Thoracic aorta (tissue), 2 donors: ENCODE data around the gene CHRM1. TPM values are rescaled to one million over a fixed set of nuclear protein-coding genes. Genes with fewer than 3 reads are reported as not detected.

Source experiments
- ATAC-seq: fragments of 150-250 bp; one replicate; pipeline ENCODE4 v1.8.0; 2017; ENCODE audit warnings: low read depth; ENCODE audit not compliant: insufficient number of reproducible peaks, low FRiP score
- DNase-seq: peaks from one replicate; pipeline ENCODE4 v3.0.0-alpha.2; 2020; ENCODE audit warnings: low spot score
- H3K27ac ChIP-seq, 2 donors: fragments of 200-600 bp; sonication (generic); 1 replicate in 1 of 2; 2 replicates in 1 of 2; pipeline ENCODE4 v1.5.1; 2016; ENCODE audit warnings: mild to moderate bottlenecking in 2 of 2, moderate library complexity in 2 of 2
- H3K27me3 ChIP-seq: fragments of 200-600 bp; sonication (generic); replicated peaks from 2 replicates; pipeline ENCODE4 v1.6.0; 2016; ENCODE audit warnings: mild to moderate bottlenecking; ENCODE audit not compliant: insufficient read depth
- H3K36me3 ChIP-seq: fragments of 200-600 bp; sonication (generic); one replicate; pipeline ENCODE4 v1.5.1; 2016
- H3K4me1 ChIP-seq, 2 donors: fragments of 200-600 bp; sonication (generic); 1 replicate in 1 of 2; 2 replicates in 1 of 2; pipeline versions ENCODE4 v1.5.1 to v1.6.0; 2016; ENCODE audit warnings: low read depth in 2 of 2, mild to moderate bottlenecking in 1 of 2; ENCODE audit not compliant: control insufficient read depth in 1 of 2
- H3K4me3 ChIP-seq: fragments of 200-600 bp; sonication (generic); 2 replicates; pipeline ENCODE4 v1.5.1; 2016; ENCODE audit warnings: mild to moderate bottlenecking
- H3K9me3 ChIP-seq: fragments of 200-600 bp; sonication (generic); 2 replicates; pipeline ENCODE4 v1.5.1; 2016
- total RNA-seq, 2 donors: library from RNA; depleted of rRNA; stranded (reverse); fragments of >200 nt; gene quantifications; one replicate each; pipeline versions ENCODE4 v1.1.0 to v1.2.3, GENCODE V29; 2016
- TF ChIP-seq, protein P1 (sequence below): fragments of 200-600 bp; sonication (generic); IDR thresholded peaks from one replicate; pipeline ENCODE4 v1.5.1; 2019; ENCODE audit warnings: antibody characterized with exemption

CHRM1 gene
- total RNA-seq, 2 donors from 2014 or later = not detected

DNA sequence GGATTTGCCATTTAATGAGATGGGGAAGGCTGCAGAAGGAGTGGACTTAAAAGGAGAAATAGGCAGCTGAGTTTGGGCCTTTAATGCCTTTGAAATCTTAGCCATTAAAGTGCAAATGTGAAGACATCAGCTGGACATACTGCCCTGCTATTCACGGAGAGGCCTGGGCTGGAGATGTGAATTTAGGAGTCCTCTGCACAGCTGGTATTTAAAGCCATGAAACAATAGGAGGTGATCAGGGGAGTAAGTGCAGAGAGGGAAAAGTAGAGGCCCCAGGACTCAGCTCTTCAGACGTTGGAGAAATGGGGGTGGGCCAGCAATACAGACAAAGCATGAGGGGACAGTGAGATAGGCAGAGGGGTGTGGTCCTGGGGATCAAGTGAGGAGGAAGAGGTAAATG is 23.9 kb downstream of the CHRM1 start:
- Histone ChIP-seq H3K4me3 (no peak overlapping the region), H3K27me3 (no peaks in the 10 kb centered on the region), H3K4me1 (no peaks in the 10 kb centered on the region), H3K36me3 (no peaks in the 10 kb centered on the region), H3K9me3 (no peaks in the 10 kb centered on the region), H3K27ac (no peak overlapping the region)
- TF ChIP-seq, protein P1, sequence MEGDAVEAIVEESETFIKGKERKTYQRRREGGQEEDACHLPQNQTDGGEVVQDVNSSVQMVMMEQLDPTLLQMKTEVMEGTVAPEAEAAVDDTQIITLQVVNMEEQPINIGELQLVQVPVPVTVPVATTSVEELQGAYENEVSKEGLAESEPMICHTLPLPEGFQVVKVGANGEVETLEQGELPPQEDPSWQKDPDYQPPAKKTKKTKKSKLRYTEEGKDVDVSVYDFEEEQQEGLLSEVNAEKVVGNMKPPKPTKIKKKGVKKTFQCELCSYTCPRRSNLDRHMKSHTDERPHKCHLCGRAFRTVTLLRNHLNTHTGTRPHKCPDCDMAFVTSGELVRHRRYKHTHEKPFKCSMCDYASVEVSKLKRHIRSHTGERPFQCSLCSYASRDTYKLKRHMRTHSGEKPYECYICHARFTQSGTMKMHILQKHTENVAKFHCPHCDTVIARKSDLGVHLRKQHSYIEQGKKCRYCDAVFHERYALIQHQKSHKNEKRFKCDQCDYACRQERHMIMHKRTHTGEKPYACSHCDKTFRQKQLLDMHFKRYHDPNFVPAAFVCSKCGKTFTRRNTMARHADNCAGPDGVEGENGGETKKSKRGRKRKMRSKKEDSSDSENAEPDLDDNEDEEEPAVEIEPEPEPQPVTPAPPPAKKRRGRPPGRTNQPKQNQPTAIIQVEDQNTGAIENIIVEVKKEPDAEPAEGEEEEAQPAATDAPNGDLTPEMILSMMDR = no peak
- no peak for DNase-seq
- ATAC-seq = no peak

DNA sequence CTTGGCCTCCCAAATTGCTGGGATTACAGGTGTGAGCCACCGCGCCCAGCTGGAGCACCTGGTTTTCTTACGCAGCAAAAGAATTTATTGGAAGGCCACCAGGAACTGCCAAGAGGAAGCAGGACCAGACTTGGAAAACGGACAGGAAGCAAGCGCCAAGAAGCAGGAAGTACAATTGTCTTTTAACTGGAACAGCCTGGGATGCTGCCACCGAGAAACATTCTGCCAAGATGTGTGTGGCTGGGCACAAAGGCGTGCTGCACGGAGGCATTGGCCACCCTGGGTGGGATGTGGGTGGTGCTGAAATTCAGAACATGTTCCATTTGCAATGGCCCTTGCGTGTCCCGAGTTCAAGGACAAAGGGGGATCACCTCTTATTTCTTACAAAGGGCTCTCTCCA is 25.1 kb downstream of the CHRM1 start:
- TF ChIP-seq, protein P1 = no peak
- H3K27me3 ChIP-seq = no peaks in the 10 kb centered on the region
- no peak overlapping the region for H3K4me3 ChIP-seq
- no peak overlapping the region for H3K27ac ChIP-seq
- DNase-seq (no peak), ATAC-seq (no peak)
- H3K36me3 ChIP-seq = no peaks in the 10 kb centered on the region
- H3K9me3 ChIP-seq = no peaks in the 10 kb centered on the region
- no peaks in the 10 kb centered on the region for H3K4me1 ChIP-seq

- TF ChIP-seq, protein P1 = no peak
- no peaks in the 10 kb centered on the region for H3K27me3 ChIP-seq
- ATAC-seq (no peak), DNase-seq (no peak)
- no peaks in the 10 kb centered on the region for H3K4me1 ChIP-seq
- H3K36me3 ChIP-seq = no peaks in the 10 kb centered on the region
- H3K27ac ChIP-seq = no peak overlapping the region
- no peaks in the 10 kb centered on the region for H3K9me3 ChIP-seq
- H3K4me3 ChIP-seq = no peak overlapping the region
Observed at GRCh38 chr11:62895501-62895900, 25.7 kb downstream of the CHRM1 start.

- ATAC-seq = no peak
- Histone ChIP-seq H3K27me3 (no peaks in the 10 kb centered on the region), H3K4me1 (no peaks in the 10 kb centered on the region), H3K9me3 (no peaks in the 10 kb centered on the region), H3K36me3 (peaks cover 22% of the 10 kb centered on the region), H3K27ac (no peak overlapping the region), H3K4me3 (no peak overlapping the region)
- TF ChIP-seq, protein P1 = no peak
- DNase-seq = no peak
Observed at GRCh38 chr11:62892077-62892922, 28.9 kb downstream of the CHRM1 start.

DNA sequence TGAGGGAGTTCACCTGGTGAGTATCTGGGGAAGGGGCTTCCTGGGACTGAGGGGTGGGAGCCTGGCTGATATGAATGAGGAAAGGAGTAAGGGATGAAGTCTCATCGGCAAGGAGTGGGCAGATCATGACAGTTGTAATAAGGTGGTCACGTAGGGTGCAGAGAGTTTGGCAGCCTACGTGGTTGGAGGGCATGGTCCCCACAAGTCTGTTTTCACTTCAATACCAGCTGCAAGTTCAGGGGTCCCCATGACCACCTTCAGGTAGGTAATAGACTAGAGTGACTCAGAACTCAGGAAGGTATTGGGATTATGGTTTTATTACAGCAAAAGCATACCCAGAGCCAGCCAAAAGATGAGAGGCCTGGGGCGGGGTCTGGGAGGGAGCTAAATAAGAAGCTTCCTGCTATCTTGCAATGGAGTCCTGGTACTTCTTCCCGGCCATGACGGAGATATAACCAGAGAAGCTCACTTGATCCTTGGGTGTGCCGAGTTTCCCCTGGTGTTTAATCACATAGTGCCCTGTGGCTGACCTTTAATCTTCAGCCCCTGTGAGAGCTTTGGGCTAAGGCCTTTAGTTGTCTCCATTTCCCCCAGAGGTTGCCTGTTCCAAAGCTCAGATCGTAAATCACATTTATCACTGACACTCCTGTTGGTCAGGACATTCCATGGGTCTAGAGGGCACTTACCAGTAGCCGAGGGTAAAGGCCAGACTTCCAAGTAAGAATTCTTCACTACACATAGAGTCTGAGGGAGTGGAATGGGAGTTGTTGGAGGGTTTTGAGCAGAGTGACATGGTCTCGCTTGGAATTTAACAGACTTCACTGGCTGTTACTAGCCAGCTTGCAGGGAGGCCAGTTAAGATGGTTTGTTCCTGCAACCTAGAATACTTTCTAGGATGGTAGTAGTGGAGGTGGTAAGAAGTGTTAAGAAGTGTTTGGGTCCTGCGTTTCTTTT is 31.4 kb downstream of the CHRM1 start:
- no peaks in the 10 kb centered on the region for H3K9me3 ChIP-seq
- H3K4me1 ChIP-seq = peaks cover 0 to 14% of the 10 kb centered on the region in 2 donors
- H3K27me3 ChIP-seq = no peaks in the 10 kb centered on the region
- no peak overlapping the region for H3K27ac ChIP-seq
- no peak overlapping the region for H3K4me3 ChIP-seq
- DNase-seq (no peak), ATAC-seq (no peak)
- TF ChIP-seq, protein P1 = no peak
- H3K36me3 ChIP-seq = peaks cover 47% of the 10 kb centered on the region
